Heart right ventricle (tissue), 16 donors: ENCODE data around the gene SAA2. TPM values are rescaled to one million over a fixed set of nuclear protein-coding genes. Genes with fewer than 3 reads are reported as not detected.
"Not testable (repeated sequence)": the region's sequence is repeated elsewhere in the genome, so short reads cannot be mapped to it uniquely, and the experiment has no call there.

Experiments
- ATAC-seq, 8 donors: fragments of 200-7000 bp; cut with Tn5 transposase; one replicate each; pipeline ENCODE4 v1.9.1; 2020; ENCODE audit warnings: mild to moderate bottlenecking in 8 of 8, moderate library complexity in 8 of 8, moderate number of reproducible peaks in 1 of 8
- DNase-seq, 2 donors: peaks; one replicate each; pipeline ENCODE4 v3.0.0-alpha.2; 2020
- H3K27ac ChIP-seq, 10 donors: fragments of 200-600 bp; sonication (generic) in 2 of 10; one replicate each; pipeline versions ENCODE4 v1.5.0 to v1.8.0; 2020 to 2022; ENCODE audit warnings: mild to moderate bottlenecking in 3 of 10
- H3K27me3 ChIP-seq, 7 donors: fragments of 200-600 bp; one replicate each; pipeline ENCODE4 v1.8.0; 2021 to 2022; ENCODE audit warnings: mild to moderate bottlenecking in 2 of 7
- H3K36me3 ChIP-seq, 9 donors: fragments of 200-600 bp; sonication (generic) in 1 of 9; one replicate each; pipeline versions ENCODE4 v1.5.0 to v1.8.0; 2020 to 2022; ENCODE audit warnings: mild to moderate bottlenecking in 2 of 9
- H3K4me1 ChIP-seq, 9 donors: fragments of 200-600 bp; sonication (generic) in 1 of 9; one replicate each; pipeline versions ENCODE4 v1.5.0 to v1.8.0; 2020 to 2022; ENCODE audit warnings: mild to moderate bottlenecking in 4 of 9
- H3K4me3 ChIP-seq, 10 donors: fragments of 200-600 bp; sonication (generic) in 2 of 10; one replicate each; pipeline versions ENCODE4 v1.5.0 to v1.8.0; 2020 to 2022; ENCODE audit warnings: mild to moderate bottlenecking in 7 of 10, moderate library complexity in 2 of 10
- H3K9me3 ChIP-seq, 11 donors: fragments of 200-600 bp in 10 of 11; sonication (generic) in 2 of 11; one replicate each; pipeline versions ENCODE4 v1.5.0 to v1.8.0; 2013 to 2022; ENCODE audit warnings: mild to moderate bottlenecking in 2 of 11, control low read depth in 1 of 11, moderate library complexity in 1 of 11
- CTCF ChIP-seq, 9 donors: fragments of 200-600 bp; sonication (generic) in 2 of 9; IDR thresholded peaks; one replicate each; pipeline versions ENCODE4 v1.5.0 to v1.8.0; 2021 to 2022; ENCODE audit warnings: antibody characterized with exemption in 9 of 9, mild to moderate bottlenecking in 5 of 9, moderate library complexity in 1 of 9
- WGBS, 2 donors: extraction: QIAGEN DNeasy Blood & Tissue Kit; methylation state at CpG; one replicate each; pipeline ENCODE4 v1.1.7; 2013; ENCODE audit warnings: inconsistent platforms in 1 of 2; 5-methylcytosine and 5-hydroxymethylcytosine counted together
- intact Hi-C, 10 donors: fragments of 100-400 bp; cut with DNase I; formaldehyde crosslinking; loops; one replicate each; pipeline versions ENCODE4 v1.11.1 to v1.14.2; 2022
- polyA plus RNA-seq, 2 donors: library from polyadenylated mRNA; stranded (reverse); fragments of 200-250 nt; gene quantifications; one replicate each; pipeline ENCODE4 v1.2.3, GENCODE V29; 2013
- total RNA-seq, 10 donors: library from RNA; stranded (reverse); fragmentation: NEBNext Ultra II Directional in 3 of 10; extraction: Animal tissue kit (Norgen Biotek cat#: 25700) in 3 of 10; gene quantifications; one replicate each; pipeline versions ENCODE4 v1.2.1 to v1.2.4, GENCODE V29; 2021 to 2023
- donor health status: Arrhythmogenic right ventricular cardiomyopathy.
- donor health status: ischemic (EF 13 %, LVEDD 7.1; RV severe dilation, severe dysfunction).
- donor health status: healthy with polysubstance abuse.
- donor health status: DM: no; HTN: yes; CAD: no.
- donor health status: DM: no; HTN: no; CAD: no.
- donor health status: ischemic (EF 25% LVEDD 6.9; RV normal size, moderate dysfunction).
- donor health status: ischemic (EF 25% LVEDD 5.7; RV mildly dilated, moderate dysfunction).
- donor health status: healthy.
- donor health status: DM: yes; HTN: yes; CAD: no.
- donor health status: Ischemic cardiomyopathy.
- donor health status: ischemic (EF 35%, LVEDD 5.7; RV mildly dilated, moderate dysfunction).
- donor health status: nonischemic (EF 11% LVEDD 7.7; RV severe dilation, severe dysfunction).
- donor health status: DM: yes; HTN: yes; CAD: no.
- donor health status: PGD.
- donor health status: ischemic (EF 29% LVEDD 5.4; RV normal size, mild dysfunction).
- donor health status: nonischemic (EF 23%, LVEDD 6.1; RV moderate dilation, normal function).

SAA2 gene
- total and polyA plus RNA-seq, 12 donors = 0.61 to 4.1 (median 2.1) TPM; not detected in 7

- WGBS, 2 donors = 70 to 82% methylated on average over 4 of the region's 4 CpGs
- intact Hi-C loops = no loop called here
- Histone ChIP-seq H3K4me1 (no peaks in the 10 kb centered on the region), H3K27me3 (no peaks in the 10 kb centered on the region), H3K4me3 (no peak overlapping the region), H3K27ac (no peak overlapping the region), H3K36me3 (peaks cover 0 to 3% (median 0%) of the 10 kb centered on the region in 9 donors), H3K9me3 (no peaks in the 10 kb centered on the region)
- DNase-seq = no peak
- TF ChIP-seq CTCF (IDR thresholded peaks at IDR 0.05) = no peak
- ATAC-seq = no peak
These were observed 22.7 kb upstream of the SAA2 start for GRCh38 chr11:18271206-18271605.

GRCh38 chr11:18270102-18270501, 21.6 kb upstream of the SAA2 start:
- H3K9me3 ChIP-seq = no peaks in the 10 kb centered on the region
- no peak overlapping the region for H3K4me3 ChIP-seq
- H3K27ac ChIP-seq = no peak overlapping the region
- whole genome bisulfite sequencing, 2 donors = 71% methylated on average over 4 of the region's 4 CpGs
- H3K36me3 ChIP-seq = no peaks in the 10 kb centered on the region
- DNase-seq (no peak), ATAC-seq (no peak)
- H3K27me3 ChIP-seq = no peaks in the 10 kb centered on the region
- intact Hi-C loops = no loop called here
- no peak for TF ChIP-seq CTCF (IDR thresholded peaks at IDR 0.05)
- H3K4me1 ChIP-seq = peaks cover 0 to 6% (median 0%) of the 10 kb centered on the region in 9 donors

DNA sequence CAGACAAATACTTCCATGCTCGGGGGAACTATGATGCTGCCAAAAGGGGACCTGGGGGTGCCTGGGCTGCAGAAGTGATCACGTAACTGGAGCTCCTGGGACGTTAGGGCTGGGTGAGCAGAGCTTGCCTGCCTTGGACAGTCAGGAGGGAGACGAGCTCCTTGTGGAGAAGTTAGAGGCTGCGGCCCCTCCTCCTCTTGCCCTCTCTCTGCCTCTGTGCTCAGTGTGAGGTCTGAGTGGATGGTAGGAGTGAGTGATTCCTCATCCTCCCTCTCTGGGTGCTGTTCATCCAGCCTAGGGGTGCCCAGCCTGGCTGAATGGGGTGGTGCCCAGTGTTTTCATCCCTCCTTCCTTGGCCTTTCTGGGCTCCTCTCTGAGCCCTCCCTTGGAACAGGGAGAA, 20.8 kb upstream of the SAA2 start:
- not testable (repeated sequence) for ATAC-seq, DNase-seq

DNA sequence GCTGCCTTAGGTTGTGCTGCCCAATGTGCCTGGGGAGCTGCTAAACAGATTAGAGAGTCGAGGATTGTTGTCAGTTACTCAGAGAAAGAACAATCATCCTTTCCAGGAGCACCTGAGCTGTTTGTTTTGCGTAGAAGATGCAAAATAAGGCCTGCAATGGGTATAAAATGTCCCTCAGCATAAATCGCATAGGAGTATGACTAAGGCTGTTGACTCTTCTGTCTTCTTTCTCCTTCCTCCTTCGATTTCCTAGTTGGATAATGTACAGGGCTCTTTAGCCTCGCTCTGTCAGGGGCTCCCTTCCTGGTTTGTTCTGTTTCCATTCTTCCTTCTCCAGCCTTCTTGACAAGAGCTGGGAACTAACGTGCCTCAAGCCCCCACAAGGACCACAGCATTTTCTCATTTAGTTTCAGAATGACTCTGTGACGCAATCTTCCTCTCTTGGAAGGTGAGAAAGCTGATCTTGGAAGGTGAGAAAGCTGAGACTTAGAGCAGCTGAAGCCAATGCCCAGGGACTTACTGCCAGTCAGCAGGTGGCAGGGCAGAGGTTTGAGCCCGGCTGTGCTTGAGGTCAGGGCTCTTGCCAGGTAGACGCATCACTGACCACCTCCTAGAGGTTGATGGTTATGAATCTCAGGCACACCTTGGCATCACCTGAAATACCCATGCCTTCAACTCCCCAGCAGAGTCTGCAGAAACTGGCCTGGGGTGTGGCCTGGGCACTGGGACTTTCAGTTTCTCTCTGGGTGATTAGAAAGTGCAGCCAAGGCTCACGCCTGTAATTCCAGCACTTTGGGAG, 19.1 kb upstream of the SAA2 start:
- intact Hi-C loops = not testable (repeated sequence)

More for the DNA sequence above, 20.8 kb upstream of the SAA2 start:
- H3K27me3 ChIP-seq, intact Hi-C loops, H3K27ac ChIP-seq, H3K4me3 ChIP-seq, H3K36me3 ChIP-seq, H3K9me3 ChIP-seq, H3K4me1 ChIP-seq: not testable (repeated sequence)
- 71% methylated on average over 2 of the region's 5 CpGs; no CpG with 5 or more reads in 1 of the 2 donors for WGBS, 2 donors

GRCh38 chr11:18265949-18266348, 17.5 kb upstream of the SAA2 start, which contains the start of gene SAA1:
Gene SAA1, plus strand, starts transcription at chr11:18266264. Its CDS starts 624 bp downstream, at chr11:18266888.
- TF ChIP-seq CTCF (IDR thresholded peaks at IDR 0.05) = no peak
- H3K4me3 ChIP-seq = no peak within 1 kb of the TSS
- WGBS, 2 donors = 58 to 61% methylated on average over 8 of the region's 8 CpGs
- no peaks in the 10 kb centered on the region for H3K36me3 ChIP-seq
- DNase-seq (no peak), ATAC-seq (peak in 1 of 8 donors; percentile 45)
- intact Hi-C loops = no loop called here
- no peaks in the 10 kb centered on the region for H3K9me3 ChIP-seq
- H3K27me3 ChIP-seq = no peaks in the 10 kb centered on the region
- H3K4me1 ChIP-seq = peaks cover 0 to 7% (median 0%) of the 10 kb centered on the region in 9 donors
- no peak within 1 kb of the TSS for H3K27ac ChIP-seq

More for the DNA sequence above, 19.1 kb upstream of the SAA2 start:
- 77 to 89% methylated on average over 2 to 6 of the region's 10 CpGs for WGBS, 2 donors
- not testable (repeated sequence) for DNase-seq, H3K27ac ChIP-seq, H3K4me1 ChIP-seq, H3K9me3 ChIP-seq, ATAC-seq, H3K4me3 ChIP-seq, H3K27me3 ChIP-seq, H3K36me3 ChIP-seq
